H1 (cell line): Measurements from ENCODE around the gene EPHA8. TPM values are rescaled to one million over a fixed set of nuclear protein-coding genes. Genes with fewer than 3 reads are reported as not detected.
A peak's percentile ranks its signal among the peaks of the same experiment; 100 is the strongest.

Experiments
- ASH2L ChIP-seq: fragments of 200-600, 300-600 bp; sonication (generic); IDR thresholded peaks from one replicate; pipeline ENCODE4 v1.7.1; 2017; ENCODE audit warnings: low read length
- CBX8 ChIP-seq: fragments of 300-800, 300-1000 bp; sonication (generic); IDR thresholded peaks from 2 replicates; pipeline ENCODE4 v1.7.1; 2016; ENCODE audit warnings: low read depth, low read length, borderline replicate concordance
- HDAC6 ChIP-seq: IDR thresholded peaks from one replicate; pipeline ENCODE4 v1.7.1; 2012; ENCODE audit warnings: low read depth, mild to moderate bottlenecking, inconsistent platforms, low read length, moderate library complexity
- MAFK ChIP-seq: IDR thresholded peaks from 2 replicates; pipeline ENCODE4 v1.6.1; 2012; ENCODE audit warnings: low read depth, mild to moderate bottlenecking, improper control_type of control experiment, low read length
- MAX ChIP-seq: IDR thresholded peaks from 2 replicates; pipeline ENCODE4 v1.6.1; 2012; ENCODE audit warnings: inconsistent platforms
- SAP30 ChIP-seq: fragments of 300-600 bp; sonication (generic); IDR thresholded peaks from 2 replicates; pipeline ENCODE4 v1.7.1; 2012; ENCODE audit warnings: low read length, moderate library complexity, mild to moderate bottlenecking, inconsistent platforms; ENCODE audit not compliant: insufficient read depth, insufficient replicate concordance
- SIN3A ChIP-seq, 2 experiments: IDR thresholded peaks in 1 of 2; conservative IDR thresholded peaks in 1 of 2; 2 replicates each; pipeline ENCODE4 v1.6.1; 2011 to 2012; ENCODE audit warnings: low read length in 2 of 2, improper control_type of control experiment in 1 of 2, low read depth in 1 of 2, mild to moderate bottlenecking in 1 of 2
- SIX5 ChIP-seq: IDR thresholded peaks from 2 replicates; pipeline ENCODE4 v1.6.1; 2011; ENCODE audit warnings: mild to moderate bottlenecking, low read depth, low read length
- TEAD4 ChIP-seq: IDR thresholded peaks from 2 replicates; pipeline ENCODE4 v1.6.1; 2012; ENCODE audit warnings: low read depth, low read length, inconsistent platforms, mixed read lengths
- YY1 ChIP-seq: IDR thresholded peaks from 2 replicates; pipeline ENCODE4 v1.6.1; 2011; ENCODE audit warnings: low read depth, mild to moderate bottlenecking, low read length
- polyA plus RNA-seq, 7 experiments: library from polyadenylated mRNA; depleted of rRNA in 3 of 7; stranded (reverse) in 5 of 7; unstranded in 2 of 7; fragments of >200 nt in 5 of 7; fragments of 200-250 nt in 2 of 7; gene quantifications; 1 replicate in 5 of 7; 2 replicates in 1 of 7; 4 replicates in 1 of 7; pipeline versions ENCODE4 v1.2.1 to v1.2.3, GENCODE V29; 2011 to 2013; ENCODE audit warnings: missing spikeins in 2 of 7, mixed read lengths in 2 of 7
- total RNA-seq: library from RNA; stranded (reverse); fragmentation: NEBNext Ultra II Directional; extraction: Animal tissue kit (Norgen Biotek cat#: 25700); gene quantifications from 2 replicates; pipeline ENCODE4 v1.2.1, GENCODE V29; 2021
- TF ChIP-seq, protein P1 (sequence below): fragments of 300-600 bp; sonication (generic); IDR thresholded peaks from 2 replicates; pipeline ENCODE4 v1.7.1; 2012; ENCODE audit warnings: low read length, moderate library complexity, mild to moderate bottlenecking, inconsistent platforms; ENCODE audit not compliant: insufficient replicate concordance

The EPHA8 gene
- total and polyA plus RNA-seq, 2 of the 8 experiments (the other 6 are each of a cell fraction or from before 2014, with no cell fraction given), result 4.0 to 8.4 TPM

- TF ChIP-seq, protein P1, sequence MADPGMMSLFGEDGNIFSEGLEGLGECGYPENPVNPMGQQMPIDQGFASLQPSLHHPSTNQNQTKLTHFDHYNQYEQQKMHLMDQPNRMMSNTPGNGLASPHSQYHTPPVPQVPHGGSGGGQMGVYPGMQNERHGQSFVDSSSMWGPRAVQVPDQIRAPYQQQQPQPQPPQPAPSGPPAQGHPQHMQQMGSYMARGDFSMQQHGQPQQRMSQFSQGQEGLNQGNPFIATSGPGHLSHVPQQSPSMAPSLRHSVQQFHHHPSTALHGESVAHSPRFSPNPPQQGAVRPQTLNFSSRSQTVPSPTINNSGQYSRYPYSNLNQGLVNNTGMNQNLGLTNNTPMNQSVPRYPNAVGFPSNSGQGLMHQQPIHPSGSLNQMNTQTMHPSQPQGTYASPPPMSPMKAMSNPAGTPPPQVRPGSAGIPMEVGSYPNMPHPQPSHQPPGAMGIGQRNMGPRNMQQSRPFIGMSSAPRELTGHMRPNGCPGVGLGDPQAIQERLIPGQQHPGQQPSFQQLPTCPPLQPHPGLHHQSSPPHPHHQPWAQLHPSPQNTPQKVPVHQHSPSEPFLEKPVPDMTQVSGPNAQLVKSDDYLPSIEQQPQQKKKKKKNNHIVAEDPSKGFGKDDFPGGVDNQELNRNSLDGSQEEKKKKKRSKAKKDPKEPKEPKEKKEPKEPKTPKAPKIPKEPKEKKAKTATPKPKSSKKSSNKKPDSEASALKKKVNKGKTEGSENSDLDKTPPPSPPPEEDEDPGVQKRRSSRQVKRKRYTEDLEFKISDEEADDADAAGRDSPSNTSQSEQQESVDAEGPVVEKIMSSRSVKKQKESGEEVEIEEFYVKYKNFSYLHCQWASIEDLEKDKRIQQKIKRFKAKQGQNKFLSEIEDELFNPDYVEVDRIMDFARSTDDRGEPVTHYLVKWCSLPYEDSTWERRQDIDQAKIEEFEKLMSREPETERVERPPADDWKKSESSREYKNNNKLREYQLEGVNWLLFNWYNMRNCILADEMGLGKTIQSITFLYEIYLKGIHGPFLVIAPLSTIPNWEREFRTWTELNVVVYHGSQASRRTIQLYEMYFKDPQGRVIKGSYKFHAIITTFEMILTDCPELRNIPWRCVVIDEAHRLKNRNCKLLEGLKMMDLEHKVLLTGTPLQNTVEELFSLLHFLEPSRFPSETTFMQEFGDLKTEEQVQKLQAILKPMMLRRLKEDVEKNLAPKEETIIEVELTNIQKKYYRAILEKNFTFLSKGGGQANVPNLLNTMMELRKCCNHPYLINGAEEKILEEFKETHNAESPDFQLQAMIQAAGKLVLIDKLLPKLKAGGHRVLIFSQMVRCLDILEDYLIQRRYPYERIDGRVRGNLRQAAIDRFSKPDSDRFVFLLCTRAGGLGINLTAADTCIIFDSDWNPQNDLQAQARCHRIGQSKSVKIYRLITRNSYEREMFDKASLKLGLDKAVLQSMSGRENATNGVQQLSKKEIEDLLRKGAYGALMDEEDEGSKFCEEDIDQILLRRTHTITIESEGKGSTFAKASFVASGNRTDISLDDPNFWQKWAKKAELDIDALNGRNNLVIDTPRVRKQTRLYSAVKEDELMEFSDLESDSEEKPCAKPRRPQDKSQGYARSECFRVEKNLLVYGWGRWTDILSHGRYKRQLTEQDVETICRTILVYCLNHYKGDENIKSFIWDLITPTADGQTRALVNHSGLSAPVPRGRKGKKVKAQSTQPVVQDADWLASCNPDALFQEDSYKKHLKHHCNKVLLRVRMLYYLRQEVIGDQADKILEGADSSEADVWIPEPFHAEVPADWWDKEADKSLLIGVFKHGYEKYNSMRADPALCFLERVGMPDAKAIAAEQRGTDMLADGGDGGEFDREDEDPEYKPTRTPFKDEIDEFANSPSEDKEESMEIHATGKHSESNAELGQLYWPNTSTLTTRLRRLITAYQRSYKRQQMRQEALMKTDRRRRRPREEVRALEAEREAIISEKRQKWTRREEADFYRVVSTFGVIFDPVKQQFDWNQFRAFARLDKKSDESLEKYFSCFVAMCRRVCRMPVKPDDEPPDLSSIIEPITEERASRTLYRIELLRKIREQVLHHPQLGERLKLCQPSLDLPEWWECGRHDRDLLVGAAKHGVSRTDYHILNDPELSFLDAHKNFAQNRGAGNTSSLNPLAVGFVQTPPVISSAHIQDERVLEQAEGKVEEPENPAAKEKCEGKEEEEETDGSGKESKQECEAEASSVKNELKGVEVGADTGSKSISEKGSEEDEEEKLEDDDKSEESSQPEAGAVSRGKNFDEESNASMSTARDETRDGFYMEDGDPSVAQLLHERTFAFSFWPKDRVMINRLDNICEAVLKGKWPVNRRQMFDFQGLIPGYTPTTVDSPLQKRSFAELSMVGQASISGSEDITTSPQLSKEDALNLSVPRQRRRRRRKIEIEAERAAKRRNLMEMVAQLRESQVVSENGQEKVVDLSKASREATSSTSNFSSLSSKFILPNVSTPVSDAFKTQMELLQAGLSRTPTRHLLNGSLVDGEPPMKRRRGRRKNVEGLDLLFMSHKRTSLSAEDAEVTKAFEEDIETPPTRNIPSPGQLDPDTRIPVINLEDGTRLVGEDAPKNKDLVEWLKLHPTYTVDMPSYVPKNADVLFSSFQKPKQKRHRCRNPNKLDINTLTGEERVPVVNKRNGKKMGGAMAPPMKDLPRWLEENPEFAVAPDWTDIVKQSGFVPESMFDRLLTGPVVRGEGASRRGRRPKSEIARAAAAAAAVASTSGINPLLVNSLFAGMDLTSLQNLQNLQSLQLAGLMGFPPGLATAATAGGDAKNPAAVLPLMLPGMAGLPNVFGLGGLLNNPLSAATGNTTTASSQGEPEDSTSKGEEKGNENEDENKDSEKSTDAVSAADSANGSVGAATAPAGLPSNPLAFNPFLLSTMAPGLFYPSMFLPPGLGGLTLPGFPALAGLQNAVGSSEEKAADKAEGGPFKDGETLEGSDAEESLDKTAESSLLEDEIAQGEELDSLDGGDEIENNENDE, result no peak
- peak; percentile 96 to 97 for TF ChIP-seq SIN3A (conservative IDR thresholded peaks at IDR 0.05 in 1 of 2, IDR thresholded peaks at IDR 0.05 in 1 of 2; ENCODE audit: low read depth in 1 of 2, low read length in 2 of 2)
- no peak for TF ChIP-seq ASH2L
- TF ChIP-seq YY1, result peak; percentile 65; the same call in 1 of the 2 replicates
- 0 out of 2 replicates have a peak, but pooled peaks have one; percentile 15 for TF ChIP-seq TEAD4
- no peak for TF ChIP-seq SIX5
- no peak for TF ChIP-seq MAFK
- peak; percentile 55 for TF ChIP-seq SAP30
- TF ChIP-seq HDAC6, result no peak
- peak; percentile 78 for TF ChIP-seq MAX
- no peak for TF ChIP-seq CBX8
These were observed 48.2 kb downstream of the EPHA8 start (continued) for GRCh38 chr1:22611530-22611947.
